SHP77 treated with DMSO at 0.1 percent for 48 hours (cell line): Measurements from ENCODE around the gene GRM7.

ENCODE experiments used
- DNase-seq: peaks from one replicate; lab custom pipeline; 2025; lab: John Stamatoyannopoulos, UW

GRM7 gene

DNA sequence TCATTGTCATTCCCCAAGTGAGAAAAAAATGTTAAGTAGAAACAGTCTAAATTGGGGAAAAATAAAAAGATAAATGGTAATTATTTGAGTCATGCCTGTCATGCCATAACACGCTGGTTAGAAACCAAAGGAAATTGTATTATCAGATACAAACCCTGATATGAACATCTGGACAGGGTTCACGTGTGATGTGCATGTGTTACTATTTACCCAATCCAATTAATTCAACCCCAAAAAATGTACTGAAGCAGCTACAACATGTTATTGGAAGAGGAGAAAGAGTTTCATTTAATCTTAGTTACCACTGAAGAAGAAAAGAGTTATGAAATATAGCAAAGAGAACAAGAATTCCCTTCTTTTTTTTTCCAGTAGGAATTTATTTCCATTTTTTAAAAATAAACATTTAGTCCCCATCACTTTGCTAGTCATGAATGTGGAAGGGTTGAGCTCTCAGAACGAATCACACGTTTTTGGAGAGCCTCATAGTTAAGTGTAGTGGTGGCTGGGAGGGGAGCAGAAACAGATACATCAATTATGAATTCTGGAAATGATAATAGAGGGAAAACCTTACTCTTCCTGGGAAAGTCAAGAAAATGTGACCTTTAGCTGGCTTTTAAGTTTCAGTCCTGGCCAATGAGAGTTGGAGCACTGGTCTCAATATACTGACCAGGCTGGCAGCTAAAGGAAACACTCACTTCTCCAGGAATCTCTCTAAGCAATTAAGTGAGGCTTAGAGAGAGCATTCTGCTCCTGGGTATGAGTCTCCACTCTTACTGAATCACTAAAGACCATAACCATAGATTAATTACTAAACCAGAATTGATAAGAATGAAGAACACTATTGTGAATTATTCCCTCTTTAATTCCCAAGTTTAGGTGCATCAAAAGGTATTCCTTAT lies 796.5 kb downstream of the GRM7 start:
- DNase-seq, result no peak

GRCh38 chr3:7658294-7658693 lies 797.4 kb downstream of the GRM7 start:
- DNase-seq, result no peak

GRCh38 chr3:7659079-7659478 lies 798.2 kb downstream of the GRM7 start:
- no peak for DNase-seq

GRCh38 chr3:7663771-7664170 lies 802.9 kb downstream of the GRM7 start:
- no peak for DNase-seq

DNA sequence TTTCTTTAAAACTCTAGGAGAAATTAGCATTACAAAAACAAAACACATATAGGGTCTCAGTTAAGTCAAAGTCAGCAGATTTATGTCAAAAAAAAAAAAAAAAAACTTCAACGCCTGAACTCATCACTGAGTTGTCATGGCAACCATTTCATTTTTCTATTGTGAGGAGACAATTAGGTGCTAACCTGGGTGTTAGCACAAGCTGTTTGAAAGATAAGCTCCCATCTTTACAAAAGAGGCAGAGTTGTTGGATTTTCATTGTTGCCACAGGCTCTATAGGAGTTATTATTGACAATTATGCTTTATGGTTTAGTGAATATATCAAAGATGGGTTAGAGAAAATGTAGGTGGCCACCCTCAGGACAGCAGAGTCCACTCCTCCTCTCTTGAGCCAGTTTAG lies 806.9 kb downstream of the GRM7 start:
- no peak for DNase-seq

- no peak for DNase-seq
These were observed 808.7 kb downstream of the GRM7 start for GRCh38 chr3:7669641-7670040.

DNA sequence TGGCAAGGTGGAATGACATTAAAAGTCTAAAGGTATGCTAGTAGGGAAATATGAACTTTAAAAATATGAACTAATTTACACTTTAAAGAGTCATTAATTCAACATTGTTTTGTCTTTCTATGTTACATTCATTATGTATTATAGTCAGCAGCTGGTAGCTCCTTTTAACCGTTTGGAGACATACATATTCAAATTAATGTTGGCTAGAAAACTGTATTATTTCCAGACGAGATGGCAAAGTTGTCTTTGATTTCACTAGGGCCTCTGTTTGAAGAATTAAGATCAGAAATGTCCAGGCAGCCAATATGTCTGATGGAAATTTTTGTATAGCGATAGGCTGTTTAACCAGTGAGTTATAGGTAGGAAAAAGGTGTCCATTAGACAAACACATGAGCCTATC lies 817.6 kb downstream of the GRM7 start:
- DNase-seq, result no peak

DNA sequence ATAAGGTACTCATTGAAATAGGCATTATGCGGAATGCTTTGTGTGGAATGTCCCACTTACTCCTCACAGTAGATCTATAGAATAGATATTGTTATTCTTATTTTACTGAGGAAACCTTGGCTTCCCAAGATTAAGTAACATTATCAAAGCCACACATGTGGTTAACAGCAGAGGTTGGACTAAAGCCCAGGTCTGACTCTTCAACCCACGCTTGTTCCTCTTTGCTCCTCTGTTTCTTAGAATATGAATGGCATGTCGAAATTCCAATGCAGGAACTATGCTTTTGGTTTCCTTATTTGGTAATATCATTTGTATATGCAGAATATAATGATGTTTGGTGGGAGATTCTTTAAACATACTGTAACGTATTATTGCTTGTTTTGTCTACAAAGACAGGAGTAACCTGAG lies 821.9 kb downstream of the GRM7 start:
- no peak for DNase-seq

DNA sequence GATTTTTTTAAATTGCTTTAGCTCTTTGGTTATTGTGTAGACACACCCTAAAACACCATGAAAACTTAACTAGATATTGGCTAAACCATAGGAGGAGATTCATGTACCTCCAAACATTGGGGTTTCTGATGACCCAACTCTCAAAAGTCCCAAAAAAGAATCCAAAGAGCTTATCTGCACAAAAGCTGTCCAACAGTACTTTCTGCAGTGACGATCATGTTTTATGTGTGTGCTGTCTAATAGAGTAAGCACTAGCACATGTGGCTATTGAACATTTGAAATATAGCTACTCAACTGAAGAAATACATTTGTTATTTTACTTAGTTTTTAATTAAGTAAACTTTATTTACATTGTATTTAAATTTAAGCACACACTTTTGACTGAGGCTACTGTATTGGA lies 822.5 kb downstream of the GRM7 start:
- DNase-seq, result no peak

DNA sequence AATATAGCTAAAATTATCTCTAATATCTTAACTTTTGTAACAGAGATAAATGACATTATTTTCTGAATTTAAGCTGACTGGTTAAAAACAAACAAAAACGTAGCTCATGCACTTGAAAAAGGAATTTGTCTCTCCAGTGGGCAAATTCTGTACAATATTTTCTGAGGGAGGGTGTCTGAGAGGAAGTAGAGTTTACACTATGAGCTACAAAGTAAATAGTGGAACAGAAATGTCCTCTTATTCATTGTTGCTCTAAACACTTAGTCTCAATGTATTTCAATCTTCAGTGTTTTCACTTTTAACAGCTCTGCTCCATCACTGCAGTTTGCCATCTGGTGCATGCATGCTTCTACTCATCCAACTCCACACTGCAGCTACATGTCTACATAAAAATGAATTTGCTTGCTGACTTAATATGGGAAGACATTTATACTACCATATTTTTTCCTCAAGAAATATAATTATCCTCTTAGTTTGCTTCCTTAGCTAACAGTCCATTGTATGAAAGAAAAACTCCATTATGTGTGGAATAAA lies 823.3 kb downstream of the GRM7 start:
- DNase-seq, result no peak

DNA sequence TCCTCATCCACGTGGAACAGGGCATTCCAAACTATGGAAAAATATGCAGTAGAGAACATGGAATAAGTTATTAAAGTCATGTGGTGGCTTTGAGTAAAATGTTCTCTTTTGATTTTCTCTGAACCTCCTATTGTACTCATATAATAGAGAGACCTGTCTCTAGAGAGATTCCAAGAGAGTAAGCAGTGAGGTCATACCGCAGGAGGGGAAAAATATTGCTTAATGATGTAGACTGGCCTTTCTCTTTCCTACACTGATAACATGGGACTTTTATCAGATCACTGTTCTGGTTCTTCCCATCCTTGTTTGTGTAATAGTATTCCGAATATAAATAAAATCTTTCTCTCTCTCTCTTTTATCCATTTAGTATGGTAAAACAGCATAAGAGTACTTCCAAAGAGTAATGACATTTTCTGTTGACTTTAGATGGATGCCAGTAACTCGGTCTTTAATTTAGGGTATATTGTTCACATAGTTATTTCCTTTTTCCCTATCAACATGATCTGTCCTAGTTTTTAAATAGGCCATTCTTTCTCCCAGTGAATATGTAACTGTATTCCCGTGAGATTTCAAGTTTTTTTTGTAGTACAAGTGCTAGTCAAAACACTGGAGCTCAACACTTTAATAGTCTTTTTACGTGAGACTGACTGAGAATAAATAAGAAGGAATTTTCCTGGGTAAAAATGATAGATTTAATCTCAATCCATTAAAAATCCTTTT lies 826.7 kb downstream of the GRM7 start:
- DNase-seq, result no peak

DNA sequence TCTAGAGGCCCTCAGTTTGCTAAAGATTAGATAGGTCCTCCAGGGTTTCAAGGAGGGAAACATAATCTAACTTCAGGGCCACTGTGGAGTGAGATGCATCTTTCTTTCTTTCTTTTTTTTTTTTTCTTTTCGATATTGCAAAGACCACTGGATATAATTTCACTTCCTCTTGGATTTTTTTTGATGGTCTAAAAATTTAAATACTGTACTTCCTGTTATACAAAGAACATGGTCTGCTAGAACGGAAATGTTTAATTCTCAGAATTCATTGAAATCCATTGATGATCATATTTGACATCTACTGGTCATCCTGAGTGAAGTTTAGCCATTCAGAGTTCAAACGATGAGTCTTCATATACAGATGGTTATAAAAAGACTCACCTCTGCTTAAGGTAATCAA lies 832.0 kb downstream of the GRM7 start:
- no peak for DNase-seq

GRCh38 chr3:7693976-7694375 lies 833.1 kb downstream of the GRM7 start:
- no peak for DNase-seq

GRCh38 chr3:7695049-7695448 lies 834.1 kb downstream of the GRM7 start:
- no peak for DNase-seq

- no peak for DNase-seq
These were observed 835.4 kb downstream of the GRM7 start for GRCh38 chr3:7696320-7696719.

DNA sequence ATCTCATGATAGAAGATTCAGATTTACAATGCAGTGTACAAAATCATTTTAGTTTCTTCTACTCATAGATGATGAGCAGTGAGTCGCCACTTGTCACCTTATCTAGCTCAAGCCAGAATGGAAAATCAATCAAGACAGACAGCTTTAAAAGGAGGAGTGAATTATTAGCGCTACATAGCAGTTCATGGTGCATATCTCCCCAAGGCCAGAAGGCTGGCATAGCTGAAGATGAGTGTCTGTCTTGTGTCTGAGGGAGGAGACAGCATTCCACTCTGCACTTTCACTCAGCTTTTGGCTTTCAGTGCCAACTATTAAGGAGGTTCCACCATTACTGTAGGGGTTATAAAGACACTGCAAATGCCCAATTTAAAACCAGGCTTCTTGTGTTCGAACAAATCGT lies 836.6 kb downstream of the GRM7 start:
- no peak for DNase-seq

DNA sequence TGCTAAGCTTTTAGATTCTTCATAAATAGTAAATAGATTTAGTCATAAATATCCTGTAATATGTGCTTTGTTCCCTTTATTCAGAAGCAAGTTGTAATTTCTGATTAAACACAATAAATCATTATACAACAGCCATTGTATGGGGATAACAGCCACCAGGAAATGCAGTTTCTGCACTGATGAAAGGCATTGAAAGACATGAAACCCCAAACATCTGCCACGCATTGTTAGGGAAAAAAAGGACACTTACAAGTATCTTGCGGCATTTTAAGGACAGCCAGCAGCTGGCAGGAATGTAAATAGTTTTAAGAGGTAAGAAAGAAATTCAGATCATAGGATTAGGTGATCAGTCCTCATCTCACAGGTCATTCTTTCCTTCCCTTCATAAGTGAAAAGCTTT lies 839.6 kb downstream of the GRM7 start:
- DNase-seq, result no peak

DNA sequence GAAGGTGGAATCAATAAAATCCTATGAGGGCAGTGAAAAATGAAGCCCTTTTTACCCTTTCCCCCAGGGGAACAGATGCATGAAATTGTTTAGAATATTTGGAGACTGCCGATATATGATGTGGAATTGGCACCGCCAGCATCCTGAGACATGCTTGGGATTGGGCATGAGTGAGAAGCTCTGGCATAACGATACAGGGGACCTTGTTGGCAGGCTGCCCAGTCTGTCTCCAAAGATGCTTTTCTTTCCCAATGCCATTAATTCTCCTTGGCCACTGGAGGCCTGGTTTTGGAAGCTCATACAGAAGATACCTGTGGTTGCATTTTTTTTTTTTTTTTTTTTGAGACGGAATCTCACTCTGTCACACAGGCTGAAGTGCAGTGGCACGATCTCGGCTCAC lies 840.1 kb downstream of the GRM7 start:
- DNase-seq, result no peak

GRCh38 chr3:7707187-7707586 lies 846.3 kb downstream of the GRM7 start:
- no peak for DNase-seq

- no peak for DNase-seq
These were observed 848.6 kb downstream of the GRM7 start for GRCh38 chr3:7709376-7710082.

DNA sequence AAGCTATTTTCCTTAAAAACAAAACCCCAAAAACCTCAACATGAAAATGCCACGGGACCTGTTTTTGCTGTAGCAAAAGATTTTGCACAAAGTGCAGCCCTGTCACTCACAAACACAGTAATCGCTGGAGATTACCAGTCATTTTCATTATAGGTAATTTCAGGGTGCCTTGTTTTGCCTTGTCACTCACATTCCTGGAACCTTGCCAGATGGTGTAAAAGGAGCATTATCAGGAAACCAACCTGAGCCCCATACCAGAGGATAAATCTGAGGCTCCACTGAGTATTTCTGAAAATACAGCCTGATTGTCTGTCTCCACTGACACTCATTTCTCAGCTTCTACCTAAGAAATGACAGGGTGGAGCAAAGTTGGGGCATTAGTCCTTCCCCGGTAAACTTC lies 849.4 kb downstream of the GRM7 start:
- no peak for DNase-seq

GRCh38 chr3:7713724-7714123 lies 852.8 kb downstream of the GRM7 start:
- DNase-seq, result no peak
